Astrocyte of the spinal cord (primary cell): ENCODE results near the gene S100A9.

ENCODE experiments used
- DNase-seq: peaks from one replicate; pipeline ENCODE4 v3.0.0; 2011; ENCODE audit warnings: low read depth, low spot score
- H3K4me3 ChIP-seq: 2 replicates; pipeline ENCODE4 v1.5.1; 2011; ENCODE audit warnings: low read depth, mild to moderate bottlenecking, low read length, moderate library complexity
- CTCF ChIP-seq: IDR thresholded peaks from 2 replicates; pipeline ENCODE4 v1.5.1; 2012; ENCODE audit warnings: low read depth, mild to moderate bottlenecking, low read length, inconsistent platforms
- in situ Hi-C: cut with HindIII; loops from 2 replicates; pipeline ENCODE4 v1.10.0; 2017; ENCODE audit warnings: low sequenced_read_pairs

S100A9 gene

GRCh38 chr1:153365696-153366095 is 8.0 kb downstream of the S100A9 start:
- no peak for TF ChIP-seq CTCF
- DNase-seq: no peak
- H3K4me3 ChIP-seq: no peak overlapping the region

GRCh38 chr1:153366261-153366660 is 8.6 kb downstream of the S100A9 start:
- in situ Hi-C loops: no loop called here
- no peak overlapping the region for H3K4me3 ChIP-seq
- no peak for DNase-seq
- TF ChIP-seq CTCF: no peak

More at GRCh38 chr1:153365696-153366095, 8.0 kb downstream of the S100A9 start:
- in situ Hi-C loops: no loop called here

GRCh38 chr1:153367090-153367489 is 9.4 kb downstream of the S100A9 start:
- no peak for TF ChIP-seq CTCF
- no peak for DNase-seq
- no peak overlapping the region for H3K4me3 ChIP-seq
- in situ Hi-C loops: no loop called here

- no peak for TF ChIP-seq CTCF
- in situ Hi-C loops: no loop called here
- no peak for DNase-seq
- H3K4me3 ChIP-seq: no peak overlapping the region
Observed at GRCh38 chr1:153368495-153368894, 10.8 kb downstream of the S100A9 start.

GRCh38 chr1:153370146-153370545 is 12.5 kb downstream of the S100A9 start:
- H3K4me3 ChIP-seq: no peak overlapping the region
- no peak for TF ChIP-seq CTCF
- no peak for DNase-seq
- in situ Hi-C loops: no loop called here

- TF ChIP-seq CTCF: no peak
- no peak overlapping the region for H3K4me3 ChIP-seq
- in situ Hi-C loops: no loop called here
Observed at GRCh38 chr1:153371231-153371630, 13.6 kb downstream of the S100A9 start.

GRCh38 chr1:153372571-153372970 is 14.9 kb downstream of the S100A9 start:
- in situ Hi-C loops: no loop called here
- no peak for TF ChIP-seq CTCF
- no peak for DNase-seq
- no peak overlapping the region for H3K4me3 ChIP-seq

More at GRCh38 chr1:153371231-153371630, 13.6 kb downstream of the S100A9 start:
- no peak for DNase-seq
